ENCODE results near the gene RNF32. TPM values are rescaled to one million over a fixed set of nuclear protein-coding genes. Genes with fewer than 3 reads are reported as not detected.
A peak's percentile ranks its signal among the peaks of the same experiment; 100 is the strongest.

Gene RNF32
- polyA plus RNA-seq (2012; ENCODE audit: low read depth, missing spikeins), result 4.1 TPM

DNA sequence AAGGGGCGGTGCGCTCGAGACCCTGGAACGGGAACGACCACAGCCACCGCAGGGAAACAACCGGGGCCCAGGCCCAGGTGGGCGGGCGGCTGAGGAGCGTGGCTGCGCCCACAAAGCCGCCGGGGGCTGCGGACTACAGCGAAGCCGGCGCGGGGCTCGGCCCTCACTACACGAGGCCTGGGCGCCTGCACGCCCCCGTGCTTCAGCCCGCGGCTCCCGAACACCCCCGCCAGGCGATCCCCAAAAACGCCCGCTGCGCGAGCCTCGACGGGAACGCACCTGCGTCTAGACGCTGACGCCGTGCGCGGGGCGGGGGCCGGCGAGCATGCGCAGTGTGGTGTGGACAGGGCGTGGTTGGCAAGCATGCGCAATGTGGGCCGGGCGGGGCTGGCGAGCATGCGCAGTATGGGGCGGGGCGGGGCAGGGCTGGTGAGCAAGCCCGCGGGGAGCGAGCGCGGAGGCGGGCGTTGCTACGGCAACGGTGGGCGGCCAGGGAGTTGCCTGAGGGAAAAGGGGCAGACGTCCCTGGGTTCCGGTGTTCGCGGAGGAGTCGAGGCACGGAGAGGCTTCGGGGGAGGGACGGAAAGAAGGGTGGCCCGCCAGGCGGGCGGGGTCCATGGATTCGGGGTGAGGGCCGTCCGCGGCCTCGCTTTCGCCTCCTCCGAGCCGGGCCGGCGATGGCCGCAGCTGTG lies at the start of gene RNF32:
RNF32 (plus strand) TSS at position 518 of the 692 bp plus-strand sequence. CDS start 3,104 bp downstream, outside the sequence.
- peak; percentile 91 for DNase-seq (ENCODE audit: insufficient read length, low spot score)
- TF ChIP-seq SPI1 (IDR thresholded peaks at IDR 0.05; ENCODE audit: low read depth, low read length), result no peak
- peak; percentile 77; the same call in 1 of the 2 replicates for TF ChIP-seq POLR2A (IDR thresholded peaks at IDR 0.05; ENCODE audit: low read depth, low read length)
- no peak for TF ChIP-seq POU2F2 (IDR thresholded peaks at IDR 0.05; ENCODE audit: low read depth, low read length)
- no peak for TF ChIP-seq TAF1 (IDR thresholded peaks at IDR 0.05; ENCODE audit: low read depth, low read length)
- peak; percentile 74 for TF ChIP-seq POLR2AphosphoS5 (IDR thresholded peaks at IDR 0.05; ENCODE audit: low read depth, low read length)
- FAIRE-seq, result peak; percentile 99

DNA sequence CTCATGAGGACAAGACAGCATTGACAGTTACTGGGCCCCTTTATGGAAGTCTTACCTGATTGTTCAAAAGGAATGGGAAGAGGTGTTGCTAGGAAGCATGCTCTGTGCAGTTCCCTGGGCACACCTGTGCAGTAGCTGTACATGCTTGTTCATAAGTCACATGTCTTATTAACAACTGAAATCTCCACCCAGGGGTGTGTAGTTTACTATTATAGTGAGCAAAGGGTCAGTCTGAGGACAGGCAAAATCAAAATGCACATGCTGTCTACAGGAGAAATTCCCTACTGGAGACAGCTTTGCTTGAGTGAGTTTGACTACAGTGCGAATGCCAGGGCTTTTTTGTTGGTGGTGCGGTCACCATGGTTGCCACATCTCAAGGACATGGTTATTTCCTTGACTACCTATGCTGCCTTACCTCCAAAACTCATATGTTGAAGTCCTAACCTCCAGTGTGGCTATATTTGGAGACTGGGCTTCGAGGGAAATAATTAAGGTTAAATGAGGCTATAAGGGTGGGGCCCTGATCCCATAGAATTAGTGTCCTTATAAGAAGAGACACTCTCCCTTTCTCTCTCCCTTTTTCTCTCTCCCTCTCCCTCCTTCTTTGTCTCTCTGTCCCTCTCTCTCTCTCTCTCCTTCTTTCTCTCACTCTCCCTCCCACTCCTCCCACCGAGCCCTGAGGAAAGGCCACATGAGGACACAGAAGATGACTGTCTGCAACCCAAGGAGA lies 48.3 kb upstream of the RNF32 start:
- DNase-seq (ENCODE audit: insufficient read length, low spot score) (no peak), FAIRE-seq (no peak)
- no peak for TF ChIP-seq PAX5 (IDR thresholded peaks at IDR 0.05; ENCODE audit: insufficient read depth, low read length, severe bottlenecking)
- no peak for TF ChIP-seq POU2F2 (IDR thresholded peaks at IDR 0.05; ENCODE audit: low read depth, low read length)
- TF ChIP-seq POLR2AphosphoS5 (IDR thresholded peaks at IDR 0.05; ENCODE audit: low read depth, low read length), result no peak
- no peak for TF ChIP-seq TAF1 (IDR thresholded peaks at IDR 0.05; ENCODE audit: low read depth, low read length)
- TF ChIP-seq POLR2A (IDR thresholded peaks at IDR 0.05; ENCODE audit: low read depth, low read length), result no peak
- TF ChIP-seq SPI1 (IDR thresholded peaks at IDR 0.05; ENCODE audit: low read depth, low read length), result no peak

DNA sequence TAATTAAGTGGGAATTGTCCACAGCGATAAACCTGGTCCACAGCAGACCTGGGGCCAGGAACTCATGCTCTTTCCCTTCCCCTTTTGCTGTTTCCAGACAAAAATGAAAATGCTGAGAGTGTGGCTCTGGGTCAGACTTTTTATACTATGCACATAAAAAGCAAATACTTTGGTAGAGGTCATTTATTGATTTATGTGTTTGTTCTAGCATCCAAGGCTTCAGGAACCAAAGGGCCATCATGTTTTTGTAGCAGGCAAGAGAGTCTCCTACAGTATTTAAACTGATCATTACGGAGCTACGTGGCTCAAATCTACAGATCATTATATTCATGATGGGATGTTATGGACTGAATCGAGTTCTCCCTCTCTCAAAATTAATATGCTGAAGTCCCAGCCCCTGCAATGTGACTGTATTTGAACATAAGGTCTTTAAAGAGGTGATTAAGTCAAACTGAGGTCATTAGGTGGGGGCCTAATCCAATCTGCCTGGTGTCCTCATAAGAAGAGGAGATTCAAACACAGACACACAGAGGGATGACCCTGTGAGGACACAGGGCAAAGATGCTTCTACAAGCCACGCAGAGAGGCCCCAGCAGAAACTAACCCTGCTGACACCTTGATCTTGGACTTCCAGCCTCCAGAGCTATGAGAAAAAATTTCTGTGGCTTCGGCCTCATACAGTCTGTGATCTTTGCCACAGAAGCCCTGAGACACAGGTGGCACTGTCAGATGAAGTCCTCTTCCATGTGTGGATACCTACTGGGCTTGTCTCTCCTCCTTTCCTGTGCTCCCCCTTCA lies 46.1 kb upstream of the RNF32 start:
- no peak for FAIRE-seq
- DNase-seq (ENCODE audit: insufficient read length, low spot score), result no peak
- TF ChIP-seq POLR2AphosphoS5 (IDR thresholded peaks at IDR 0.05; ENCODE audit: low read depth, low read length), result no peak
- no peak for TF ChIP-seq TAF1 (IDR thresholded peaks at IDR 0.05; ENCODE audit: low read depth, low read length)
- TF ChIP-seq SPI1 (IDR thresholded peaks at IDR 0.05; ENCODE audit: low read depth, low read length), result no peak
- TF ChIP-seq POU2F2 (IDR thresholded peaks at IDR 0.05; ENCODE audit: low read depth, low read length), result no peak
- TF ChIP-seq POLR2A (IDR thresholded peaks at IDR 0.05; ENCODE audit: low read depth, low read length), result no peak
- no peak for TF ChIP-seq PAX5 (IDR thresholded peaks at IDR 0.05; ENCODE audit: insufficient read depth, low read length, severe bottlenecking)

DNA sequence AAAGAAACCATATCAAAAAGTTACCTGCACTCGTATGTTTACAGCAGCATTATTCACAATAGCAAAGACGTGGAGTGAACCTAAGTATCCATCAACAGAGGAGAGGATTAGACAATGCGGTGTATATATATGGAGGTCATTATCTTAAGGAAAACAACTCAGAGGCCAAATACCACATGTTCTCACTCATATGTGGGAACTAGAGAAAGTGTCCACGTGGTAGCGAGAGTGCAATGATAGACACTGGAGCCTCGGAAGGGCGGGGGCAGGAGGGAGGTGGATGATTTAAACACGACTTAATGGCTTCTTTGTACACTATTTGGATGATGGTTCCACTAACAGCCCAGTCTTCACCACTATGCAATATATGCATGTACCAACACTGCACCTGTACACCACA lies 40.1 kb upstream of the RNF32 start:
- FAIRE-seq (no peak), DNase-seq (ENCODE audit: insufficient read length, low spot score) (no peak)
- TF ChIP-seq POU2F2 (IDR thresholded peaks at IDR 0.05; ENCODE audit: low read depth, low read length), result no peak
- no peak for TF ChIP-seq TAF1 (IDR thresholded peaks at IDR 0.05; ENCODE audit: low read depth, low read length)
- no peak for TF ChIP-seq POLR2AphosphoS5 (IDR thresholded peaks at IDR 0.05; ENCODE audit: low read depth, low read length)
- no peak for TF ChIP-seq SPI1 (IDR thresholded peaks at IDR 0.05; ENCODE audit: low read depth, low read length)
- no peak for TF ChIP-seq PAX5 (IDR thresholded peaks at IDR 0.05; ENCODE audit: insufficient read depth, low read length, severe bottlenecking)
- TF ChIP-seq POLR2A (IDR thresholded peaks at IDR 0.05; ENCODE audit: low read depth, low read length), result no peak

DNA sequence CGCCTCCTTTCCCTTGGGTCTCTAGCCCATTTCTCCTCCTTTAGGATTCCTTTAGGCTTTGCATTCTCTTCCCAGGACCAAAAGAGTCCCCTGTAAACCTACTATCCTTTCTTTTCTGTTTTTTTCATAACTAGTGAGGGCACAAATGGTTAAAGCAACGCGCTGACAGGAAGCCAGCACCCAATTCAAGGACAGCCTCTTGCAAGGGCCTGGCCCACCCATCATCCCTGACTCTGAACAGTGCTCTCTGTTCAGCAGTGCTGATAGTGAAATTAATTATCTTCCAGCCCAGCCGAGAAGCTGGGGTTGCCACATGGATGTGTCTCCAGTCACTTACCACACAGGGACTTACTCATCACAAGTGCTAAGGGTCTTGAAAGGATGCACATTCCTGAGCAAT lies 38.3 kb upstream of the RNF32 start:
- TF ChIP-seq TAF1 (IDR thresholded peaks at IDR 0.05; ENCODE audit: low read depth, low read length) (no peak), POU2F2 (IDR thresholded peaks at IDR 0.05; ENCODE audit: low read depth, low read length) (no peak), SPI1 (IDR thresholded peaks at IDR 0.05; ENCODE audit: low read depth, low read length) (no peak), PAX5 (IDR thresholded peaks at IDR 0.05; ENCODE audit: insufficient read depth, low read length, severe bottlenecking) (no peak)
- no peak for DNase-seq (ENCODE audit: insufficient read length, low spot score)
- FAIRE-seq, result no peak

DNA sequence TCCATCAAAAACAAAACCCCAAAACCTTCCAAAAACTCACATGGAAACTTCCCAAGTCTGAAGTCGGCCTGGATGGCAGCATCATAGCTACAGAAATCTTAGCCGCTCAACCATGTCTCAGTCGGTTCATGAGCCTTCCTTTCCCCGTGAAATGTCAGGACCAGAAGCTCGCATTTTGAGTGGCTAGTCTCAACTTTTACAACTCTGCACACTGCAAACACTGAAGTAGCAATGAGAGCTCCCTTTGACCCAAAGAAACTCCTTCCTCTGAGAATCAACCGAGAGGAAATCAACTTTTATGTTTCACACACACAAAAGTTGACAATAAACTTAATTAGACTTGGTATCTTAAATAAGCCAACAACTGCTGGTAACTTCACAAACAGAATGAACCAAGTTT lies 37.6 kb upstream of the RNF32 start:
- DNase-seq (ENCODE audit: insufficient read length, low spot score) (no peak), FAIRE-seq (no peak)
- TF ChIP-seq POLR2A (IDR thresholded peaks at IDR 0.05; ENCODE audit: low read depth, low read length), result no peak
- TF ChIP-seq POU2F2 (IDR thresholded peaks at IDR 0.05; ENCODE audit: low read depth, low read length), result no peak
- TF ChIP-seq POLR2AphosphoS5 (IDR thresholded peaks at IDR 0.05; ENCODE audit: low read depth, low read length), result no peak
- no peak for TF ChIP-seq PAX5 (IDR thresholded peaks at IDR 0.05; ENCODE audit: insufficient read depth, low read length, severe bottlenecking)
- TF ChIP-seq SPI1 (IDR thresholded peaks at IDR 0.05; ENCODE audit: low read depth, low read length), result no peak
- TF ChIP-seq TAF1 (IDR thresholded peaks at IDR 0.05; ENCODE audit: low read depth, low read length), result no peak

DNA sequence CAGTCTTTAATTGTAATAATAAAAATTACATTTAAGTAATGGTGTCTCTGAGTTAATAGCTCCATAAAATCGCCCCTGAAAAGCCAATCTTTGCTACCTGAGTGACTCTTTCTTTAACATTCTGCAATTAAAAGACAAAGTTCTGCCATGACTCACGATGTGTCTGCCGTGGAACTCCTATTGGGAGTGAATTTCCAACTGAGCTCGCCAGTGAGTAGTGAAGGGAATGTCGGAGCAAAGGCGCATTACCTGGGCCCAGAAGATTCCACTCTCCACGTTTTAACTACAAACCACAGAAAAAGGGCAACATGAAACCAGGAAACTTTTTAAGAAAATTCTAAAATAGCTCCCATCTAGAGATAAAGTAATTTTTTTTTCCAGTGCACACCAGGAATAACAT lies 36.9 kb upstream of the RNF32 start:
- no peak for DNase-seq (ENCODE audit: insufficient read length, low spot score)
- TF ChIP-seq TAF1 (IDR thresholded peaks at IDR 0.05; ENCODE audit: low read depth, low read length) (no peak), POLR2AphosphoS5 (IDR thresholded peaks at IDR 0.05; ENCODE audit: low read depth, low read length) (no peak), POLR2A (IDR thresholded peaks at IDR 0.05; ENCODE audit: low read depth, low read length) (no peak), SPI1 (IDR thresholded peaks at IDR 0.05; ENCODE audit: low read depth, low read length) (no peak), POU2F2 (IDR thresholded peaks at IDR 0.05; ENCODE audit: low read depth, low read length) (no peak), PAX5 (IDR thresholded peaks at IDR 0.05; ENCODE audit: insufficient read depth, low read length, severe bottlenecking) (no peak)
- FAIRE-seq, result no peak

DNA sequence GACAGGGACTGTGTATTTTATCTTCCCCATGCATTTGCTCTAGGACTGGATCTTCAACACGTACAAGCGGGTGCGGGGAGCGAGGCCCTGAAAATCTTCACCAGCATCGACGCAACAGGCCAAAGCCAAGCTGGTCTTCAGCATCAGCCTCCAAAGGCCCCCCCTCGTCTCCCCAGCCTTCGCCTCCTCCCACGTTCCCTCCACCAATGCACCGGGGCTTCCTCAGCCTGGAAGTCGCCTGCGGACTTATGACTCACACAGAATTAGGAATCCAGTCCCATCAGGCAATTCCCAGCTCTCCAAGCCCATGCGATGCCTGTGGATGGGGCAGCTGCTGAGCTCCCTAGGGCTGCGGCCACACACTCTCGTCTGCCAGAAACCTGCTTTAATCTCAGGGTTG lies 36.3 kb upstream of the RNF32 start:
- TF ChIP-seq POU2F2 (IDR thresholded peaks at IDR 0.05; ENCODE audit: low read depth, low read length), result no peak
- no peak for TF ChIP-seq TAF1 (IDR thresholded peaks at IDR 0.05; ENCODE audit: low read depth, low read length)
- TF ChIP-seq POLR2A (IDR thresholded peaks at IDR 0.05; ENCODE audit: low read depth, low read length), result no peak
- no peak for TF ChIP-seq SPI1 (IDR thresholded peaks at IDR 0.05; ENCODE audit: low read depth, low read length)
- TF ChIP-seq PAX5 (IDR thresholded peaks at IDR 0.05; ENCODE audit: insufficient read depth, low read length, severe bottlenecking), result no peak
- TF ChIP-seq POLR2AphosphoS5 (IDR thresholded peaks at IDR 0.05; ENCODE audit: low read depth, low read length), result no peak
- FAIRE-seq (no peak), DNase-seq (ENCODE audit: insufficient read length, low spot score) (no peak)

All from GM12891 (cell line).